Heart right ventricle (tissue), 16 donors: ENCODE measurements around the gene HNF4A. TPM values are rescaled to one million over a fixed set of nuclear protein-coding genes. Genes with fewer than 3 reads are reported as not detected.

Experiments
- ATAC-seq, 8 donors: fragments of 200-7000 bp; cut with Tn5 transposase; one replicate each; pipeline ENCODE4 v1.9.1; 2020; ENCODE audit warnings: mild to moderate bottlenecking in 8 of 8, moderate library complexity in 8 of 8, moderate number of reproducible peaks in 1 of 8
- DNase-seq, 2 donors: peaks; one replicate each; pipeline ENCODE4 v3.0.0-alpha.2; 2020
- H3K27ac ChIP-seq, 10 donors: fragments of 200-600 bp; sonication (generic) in 2 of 10; one replicate each; pipeline versions ENCODE4 v1.5.0 to v1.8.0; 2020 to 2022; ENCODE audit warnings: mild to moderate bottlenecking in 3 of 10
- H3K27me3 ChIP-seq, 7 donors: fragments of 200-600 bp; one replicate each; pipeline ENCODE4 v1.8.0; 2021 to 2022; ENCODE audit warnings: mild to moderate bottlenecking in 2 of 7
- H3K36me3 ChIP-seq, 9 donors: fragments of 200-600 bp; sonication (generic) in 1 of 9; one replicate each; pipeline versions ENCODE4 v1.5.0 to v1.8.0; 2020 to 2022; ENCODE audit warnings: mild to moderate bottlenecking in 2 of 9
- H3K4me1 ChIP-seq, 9 donors: fragments of 200-600 bp; sonication (generic) in 1 of 9; one replicate each; pipeline versions ENCODE4 v1.5.0 to v1.8.0; 2020 to 2022; ENCODE audit warnings: mild to moderate bottlenecking in 4 of 9
- H3K4me3 ChIP-seq, 10 donors: fragments of 200-600 bp; sonication (generic) in 2 of 10; one replicate each; pipeline versions ENCODE4 v1.5.0 to v1.8.0; 2020 to 2022; ENCODE audit warnings: mild to moderate bottlenecking in 7 of 10, moderate library complexity in 2 of 10
- H3K9me3 ChIP-seq, 11 donors: fragments of 200-600 bp in 10 of 11; sonication (generic) in 2 of 11; one replicate each; pipeline versions ENCODE4 v1.5.0 to v1.8.0; 2013 to 2022; ENCODE audit warnings: mild to moderate bottlenecking in 2 of 11, control low read depth in 1 of 11, moderate library complexity in 1 of 11
- CTCF ChIP-seq, 9 donors: fragments of 200-600 bp; sonication (generic) in 2 of 9; IDR thresholded peaks; one replicate each; pipeline versions ENCODE4 v1.5.0 to v1.8.0; 2021 to 2022; ENCODE audit warnings: antibody characterized with exemption in 9 of 9, mild to moderate bottlenecking in 5 of 9, moderate library complexity in 1 of 9
- WGBS, 2 donors: extraction: QIAGEN DNeasy Blood & Tissue Kit; methylation state at CpG; one replicate each; pipeline ENCODE4 v1.1.7; 2013; ENCODE audit warnings: inconsistent platforms in 1 of 2; 5-methylcytosine and 5-hydroxymethylcytosine counted together
- intact Hi-C, 10 donors: fragments of 100-400 bp; cut with DNase I; formaldehyde crosslinking; loops; one replicate each; pipeline versions ENCODE4 v1.11.1 to v1.14.2; 2022
- polyA plus RNA-seq, 2 donors: library from polyadenylated mRNA; stranded (reverse); fragments of 200-250 nt; gene quantifications; one replicate each; pipeline ENCODE4 v1.2.3, GENCODE V29; 2013
- total RNA-seq, 10 donors: library from RNA; stranded (reverse); fragmentation: NEBNext Ultra II Directional in 3 of 10; extraction: Animal tissue kit (Norgen Biotek cat#: 25700) in 3 of 10; gene quantifications; one replicate each; pipeline versions ENCODE4 v1.2.1 to v1.2.4, GENCODE V29; 2021 to 2023
- donor health status: Arrhythmogenic right ventricular cardiomyopathy.
- donor health status: ischemic (EF 13 %, LVEDD 7.1; RV severe dilation, severe dysfunction).
- donor health status: healthy with polysubstance abuse.
- donor health status: DM: no; HTN: yes; CAD: no.
- donor health status: DM: no; HTN: no; CAD: no.
- donor health status: ischemic (EF 25% LVEDD 6.9; RV normal size, moderate dysfunction).
- donor health status: ischemic (EF 25% LVEDD 5.7; RV mildly dilated, moderate dysfunction).
- donor health status: healthy.
- donor health status: DM: yes; HTN: yes; CAD: no.
- donor health status: Ischemic cardiomyopathy.
- donor health status: ischemic (EF 35%, LVEDD 5.7; RV mildly dilated, moderate dysfunction).
- donor health status: nonischemic (EF 11% LVEDD 7.7; RV severe dilation, severe dysfunction).
- donor health status: DM: yes; HTN: yes; CAD: no.
- donor health status: PGD.
- donor health status: ischemic (EF 29% LVEDD 5.4; RV normal size, mild dysfunction).
- donor health status: nonischemic (EF 23%, LVEDD 6.1; RV moderate dilation, normal function).

The HNF4A gene
- total and polyA plus RNA-seq, 12 donors = under 0.01 TPM; not detected in 11

- no peak for ATAC-seq
- Histone ChIP-seq H3K9me3 (no peaks in the 10 kb centered on the region), H3K36me3 (no peaks in the 10 kb centered on the region)
These were observed 20.8 kb upstream of the HNF4A start for GRCh38 chr20:44334709-44335108.

GRCh38 chr20:44335675-44336074 lies 19.8 kb upstream of the HNF4A start:
- ATAC-seq (no peak), DNase-seq (no peak)
- intact Hi-C loops = no loop called here
- Histone ChIP-seq H3K27me3 (peaks cover 0 to 37% (median 25%) of the 10 kb centered on the region in 7 donors), H3K27ac (no peak overlapping the region), H3K4me3 (no peak overlapping the region), H3K4me1 (no peaks in the 10 kb centered on the region), H3K9me3 (no peaks in the 10 kb centered on the region), H3K36me3 (no peaks in the 10 kb centered on the region)
- TF ChIP-seq CTCF (IDR thresholded peaks at IDR 0.05) = no peak
- WGBS, 2 donors = 66 to 82% methylated on average over 2 of the region's 2 CpGs

More at GRCh38 chr20:44334709-44335108, 20.8 kb upstream of the HNF4A start:
- TF ChIP-seq CTCF (IDR thresholded peaks at IDR 0.05) = no peak
- intact Hi-C loops = no loop called here
- WGBS, 2 donors = 76 to 90% methylated on average over 4 of the region's 4 CpGs
- DNase-seq = no peak
- Histone ChIP-seq H3K27ac (no peak overlapping the region), H3K4me3 (no peak overlapping the region), H3K27me3 (peaks cover 0 to 37% (median 25%) of the 10 kb centered on the region in 7 donors), H3K4me1 (no peaks in the 10 kb centered on the region)

DNA sequence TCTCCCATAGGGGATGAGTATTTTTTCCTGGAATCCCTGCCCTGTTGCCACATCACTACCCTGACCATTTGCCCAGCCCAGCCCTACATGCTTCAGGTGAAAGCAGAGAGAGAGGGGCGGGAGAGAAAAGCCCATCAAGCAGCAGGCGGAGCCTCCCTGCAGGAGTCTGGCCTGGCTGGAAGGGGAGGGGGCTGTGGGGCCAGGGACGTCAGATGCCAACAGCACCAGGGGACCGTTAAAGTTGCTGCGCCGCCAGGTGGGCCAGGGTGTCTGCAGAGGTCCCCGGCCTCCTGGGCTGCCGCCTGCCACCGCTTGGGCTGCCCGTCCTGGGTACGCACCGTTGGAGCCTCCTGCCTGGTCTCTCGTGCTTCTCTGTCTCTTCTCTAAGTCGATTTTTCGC lies 19.4 kb upstream of the HNF4A start:
- H3K9me3 ChIP-seq = no peaks in the 10 kb centered on the region
- intact Hi-C loops = no loop called here
- TF ChIP-seq CTCF (IDR thresholded peaks at IDR 0.05) = no peak
- H3K4me1 ChIP-seq = no peaks in the 10 kb centered on the region
- no peaks in the 10 kb centered on the region for H3K36me3 ChIP-seq
- ATAC-seq (no peak), DNase-seq (no peak)
- 27 to 31% methylated on average over 15 of the region's 15 CpGs for WGBS, 2 donors
- H3K27ac ChIP-seq = no peak overlapping the region
- no peak overlapping the region for H3K4me3 ChIP-seq
- peaks cover 0 to 37% (median 25%) of the 10 kb centered on the region in 7 donors for H3K27me3 ChIP-seq

DNA sequence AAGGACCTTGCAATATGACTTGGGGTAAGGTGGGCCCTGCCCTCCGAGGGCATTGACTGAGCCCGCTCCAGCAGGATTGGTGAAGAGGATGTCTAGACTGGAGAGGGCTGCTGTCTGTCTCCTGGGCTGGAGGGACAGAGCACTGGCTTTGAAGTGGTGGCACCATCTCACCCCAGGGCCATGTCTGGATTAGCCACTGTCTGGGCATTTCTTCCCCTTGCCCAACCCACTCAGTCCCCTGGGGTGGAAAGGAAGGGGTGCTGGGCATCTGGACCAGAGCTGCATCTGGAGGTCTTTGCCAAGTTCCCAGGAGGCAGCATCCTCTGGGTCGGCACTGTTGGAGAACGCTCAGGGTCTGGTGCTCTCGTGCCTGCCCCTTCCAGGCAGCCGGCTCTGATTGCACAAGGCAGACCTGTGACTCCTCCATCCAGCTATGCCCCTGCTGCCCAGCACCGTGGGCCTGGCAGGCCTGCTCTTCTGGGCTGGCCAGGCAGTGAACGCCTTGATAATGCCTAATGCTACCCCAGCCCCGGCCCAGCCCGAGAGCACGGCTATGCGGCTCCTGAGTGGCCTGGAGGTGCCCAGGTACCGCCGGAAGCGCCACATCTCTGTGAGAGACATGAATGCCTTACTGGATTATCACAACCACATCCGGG lies 18.6 kb upstream of the HNF4A start, which contains the start of gene R3HDML:
R3HDML (plus strand) TSS at position 319 of the 656 bp plus-strand sequence; CDS start at position 434, 115 bp downstream.
- H3K4me1 ChIP-seq = no peaks in the 10 kb centered on the region
- intact Hi-C loops = no loop called here
- no peak within 1 kb of the TSS for H3K4me3 ChIP-seq
- H3K36me3 ChIP-seq = no peaks in the 10 kb centered on the region
- WGBS, 2 donors = 81 to 91% methylated on average over 16 of the region's 16 CpGs
- H3K27me3 ChIP-seq = peaks cover 0 to 37% (median 25%) of the 10 kb centered on the region in 7 donors
- DNase-seq (no peak), ATAC-seq (no peak)
- TF ChIP-seq CTCF (IDR thresholded peaks at IDR 0.05) = no peak
- no peak within 1 kb of the TSS for H3K27ac ChIP-seq
- no peaks in the 10 kb centered on the region for H3K9me3 ChIP-seq
